ENCODE measurements around the gene OSBPL3.

DNA sequence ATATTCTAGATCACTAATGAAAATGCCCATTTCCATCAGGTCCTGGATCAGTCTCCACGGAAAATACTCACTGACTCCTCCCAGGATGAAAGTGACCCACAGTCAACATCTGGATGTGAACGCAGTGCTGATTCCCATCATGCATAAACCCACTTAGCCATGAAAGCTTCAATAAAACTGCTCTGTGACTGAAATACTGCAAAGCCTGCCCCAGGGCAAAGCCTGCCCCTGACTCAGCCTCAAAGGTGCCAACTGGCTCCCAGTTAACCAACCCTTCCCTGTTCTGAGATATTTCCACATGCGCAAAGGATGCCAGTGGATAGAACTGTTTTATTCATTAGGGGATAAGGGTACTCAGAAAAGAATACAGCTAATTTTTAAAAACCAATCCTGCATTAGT lies 24.0 kb downstream of the OSBPL3 start:
- TF ChIP-seq EZH2 (IDR thresholded peaks at IDR 0.05; ENCODE audit: insufficient read depth, poor library complexity, severe bottlenecking) = no peak
- TF ChIP-seq EZH2phosphoT487 (IDR thresholded peaks at IDR 0.05; ENCODE audit: insufficient read depth, low read depth) = no peak

Measured in GM23248 (cell line).